Endodermal cell (in vitro differentiated cells): Measurements from ENCODE around the gene FLYWCH2. TPM values are rescaled to one million over a fixed set of nuclear protein-coding genes. Genes with fewer than 3 reads are reported as not detected.
A peak's percentile ranks its signal among the peaks of the same experiment; 100 is the strongest.

Experiments used
- DNase-seq: peaks from one replicate; pipeline ENCODE4 v3.0.0-alpha.2; 2017
- H3K27ac ChIP-seq: 2 replicates; pipeline ENCODE4 v1.5.1; 2013; ENCODE audit warnings: mild to moderate bottlenecking, low read depth, low read length, moderate library complexity
- H3K27me3 ChIP-seq: 2 replicates; pipeline ENCODE4 v1.6.1; 2013; ENCODE audit warnings: mild to moderate bottlenecking, low read length, moderate library complexity; ENCODE audit not compliant: insufficient read depth, control insufficient read depth, poor library complexity, severe bottlenecking
- H3K36me3 ChIP-seq: 2 replicates; pipeline ENCODE4 v1.7.0; 2013; ENCODE audit warnings: mild to moderate bottlenecking, low read length, moderate library complexity; ENCODE audit not compliant: control insufficient read depth, insufficient read depth
- H3K4me1 ChIP-seq: one replicate; pipeline ENCODE4 v1.7.0; 2013; ENCODE audit warnings: low read length; ENCODE audit not compliant: control insufficient read depth, insufficient read depth
- H3K4me3 ChIP-seq: 2 replicates; pipeline ENCODE4 v1.5.1; 2013; ENCODE audit warnings: mild to moderate bottlenecking, low read length, moderate library complexity
- H3K9ac ChIP-seq: 2 replicates; pipeline ENCODE4 v1.6.1; 2013; ENCODE audit warnings: mild to moderate bottlenecking, low read length, moderate library complexity; ENCODE audit not compliant: poor library complexity, severe bottlenecking; ENCODE audit errors: extremely low read depth
- H3K9me3 ChIP-seq: 2 replicates; pipeline ENCODE4 v1.6.1; 2013; ENCODE audit warnings: mild to moderate bottlenecking, low read length, moderate library complexity; ENCODE audit not compliant: control insufficient read depth
- H3K27ac Mint-ChIP-seq: 2 replicates; pipeline ENCODE4 v1.8.0; 2020; ENCODE audit warnings: mixed read lengths
- H3K27me3 Mint-ChIP-seq: 2 replicates; pipeline ENCODE4 v1.8.0; 2021; ENCODE audit warnings: mild to moderate bottlenecking, mixed read lengths; ENCODE audit not compliant: insufficient read depth
- H3K36me3 Mint-ChIP-seq: 2 replicates; pipeline ENCODE4 v1.8.0; 2020; ENCODE audit warnings: low read depth, mixed read lengths
- H3K4me1 Mint-ChIP-seq: 2 replicates; pipeline ENCODE4 v1.8.0; 2020; ENCODE audit warnings: mixed read lengths
- H3K4me3 Mint-ChIP-seq: 2 replicates; pipeline ENCODE4 v1.8.0; 2020; ENCODE audit warnings: mild to moderate bottlenecking, moderate library complexity, mixed read lengths
- H3K9me3 Mint-ChIP-seq: 2 replicates; pipeline ENCODE4 v1.8.0; 2020; ENCODE audit warnings: mild to moderate bottlenecking, mixed read lengths
- WGBS, 2 experiments: methylation state at CpG; one replicate each; pipeline versions ENCODE4 v1.1.5 to v1.1.7; 2013; ENCODE audit warnings: missing lambda C conversion rate in 2 of 2, mixed read lengths in 1 of 2; ENCODE audit not compliant: insufficient coverage in 1 of 2, insufficient read length in 1 of 2; 5-methylcytosine and 5-hydroxymethylcytosine counted together
- total RNA-seq, 2 donors: library from RNA; stranded (reverse); fragmentation: NEBNext Ultra II Directional in 1 of 2; extraction: Animal tissue kit (Norgen Biotek cat#: 25700) in 1 of 2; gene quantifications; 2 replicates in 1 of 2; 3 replicates in 1 of 2; pipeline ENCODE4 v1.2.1, GENCODE V29; 2021
- TF ChIP-seq, protein P1 (sequence below): fragments of 200-600 bp; sonication (generic); conservative IDR thresholded peaks from 2 replicates; pipeline ENCODE4 v1.5.0; 2021; ENCODE audit warnings: antibody characterized with exemption, mild to moderate bottlenecking

FLYWCH2 gene
- total RNA-seq, 2 donors from 2014 or later: 30.9 to 35.5 TPM

DNA sequence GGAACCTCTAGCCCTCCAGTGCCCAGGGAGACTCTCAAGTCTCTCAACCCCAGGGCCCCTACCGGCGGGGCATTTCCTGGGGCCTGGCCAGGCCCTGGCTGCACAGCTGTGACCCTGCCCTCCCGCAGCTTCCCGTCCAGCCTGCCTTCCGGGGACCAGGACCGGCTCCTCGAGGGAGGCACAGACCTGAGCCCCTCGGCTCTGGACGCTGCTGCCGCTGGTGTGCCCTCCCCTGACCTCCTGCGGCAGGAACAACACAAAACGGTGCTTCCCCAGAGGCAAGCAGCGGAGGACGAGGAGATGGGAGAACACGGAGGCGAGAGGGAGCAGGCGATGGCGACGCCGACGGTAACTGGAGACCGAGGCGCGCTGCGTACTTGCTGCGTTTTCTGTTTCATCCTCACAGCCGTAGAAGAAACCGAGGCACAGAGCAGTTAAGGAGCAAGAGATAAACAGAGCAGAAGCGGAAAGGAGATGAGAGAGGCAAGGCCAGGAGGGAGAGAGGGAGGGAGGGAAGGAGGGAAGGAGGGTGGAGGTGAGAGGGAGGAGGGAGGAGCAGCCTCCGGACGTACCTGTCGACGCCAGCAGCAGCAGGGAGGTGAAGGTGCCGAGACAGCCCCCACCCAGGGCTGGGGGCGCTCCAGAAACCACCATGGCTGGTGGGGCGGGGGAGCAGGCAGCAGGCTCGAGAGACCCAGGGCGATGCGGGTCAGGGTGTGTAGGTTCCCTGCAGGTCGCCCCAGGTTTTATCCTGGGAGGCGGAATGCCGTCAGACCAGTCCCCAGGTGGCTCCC lies 25.4 kb upstream of the FLYWCH2 start, which contains the start of gene PRSS22:
PRSS22 (minus strand) TSS at position 720 of the 794 bp plus-strand sequence; CDS start at position 654, 66 bp downstream.
- Mint-ChIP-seq H3K4me1 (peaks cover 2% of the 10 kb centered on the region), H3K27me3 (peaks cover 33% of the 10 kb centered on the region), H3K27ac (no peak within 1 kb of the TSS), H3K9me3 (peaks cover 20% of the 10 kb centered on the region), H3K4me3 (peak within 1 kb of the TSS; percentile 48), H3K36me3 (peaks cover 3% of the 10 kb centered on the region)
- Histone ChIP-seq H3K9me3 (peaks cover 18% of the 10 kb centered on the region), H3K9ac (no peak within 1 kb of the TSS), H3K36me3 (no peaks in the 10 kb centered on the region), H3K27me3 (peaks cover 26% of the 10 kb centered on the region), H3K4me1 (no peaks in the 10 kb centered on the region), H3K4me3 (no peak within 1 kb of the TSS), H3K27ac (no peak within 1 kb of the TSS)
- TF ChIP-seq, protein P1, sequence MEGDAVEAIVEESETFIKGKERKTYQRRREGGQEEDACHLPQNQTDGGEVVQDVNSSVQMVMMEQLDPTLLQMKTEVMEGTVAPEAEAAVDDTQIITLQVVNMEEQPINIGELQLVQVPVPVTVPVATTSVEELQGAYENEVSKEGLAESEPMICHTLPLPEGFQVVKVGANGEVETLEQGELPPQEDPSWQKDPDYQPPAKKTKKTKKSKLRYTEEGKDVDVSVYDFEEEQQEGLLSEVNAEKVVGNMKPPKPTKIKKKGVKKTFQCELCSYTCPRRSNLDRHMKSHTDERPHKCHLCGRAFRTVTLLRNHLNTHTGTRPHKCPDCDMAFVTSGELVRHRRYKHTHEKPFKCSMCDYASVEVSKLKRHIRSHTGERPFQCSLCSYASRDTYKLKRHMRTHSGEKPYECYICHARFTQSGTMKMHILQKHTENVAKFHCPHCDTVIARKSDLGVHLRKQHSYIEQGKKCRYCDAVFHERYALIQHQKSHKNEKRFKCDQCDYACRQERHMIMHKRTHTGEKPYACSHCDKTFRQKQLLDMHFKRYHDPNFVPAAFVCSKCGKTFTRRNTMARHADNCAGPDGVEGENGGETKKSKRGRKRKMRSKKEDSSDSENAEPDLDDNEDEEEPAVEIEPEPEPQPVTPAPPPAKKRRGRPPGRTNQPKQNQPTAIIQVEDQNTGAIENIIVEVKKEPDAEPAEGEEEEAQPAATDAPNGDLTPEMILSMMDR: no peak
- 14 to 24% methylated on average over 25 to 42 of the region's 42 CpGs for WGBS, 2 experiments
- DNase-seq: peak; percentile 85

DNA sequence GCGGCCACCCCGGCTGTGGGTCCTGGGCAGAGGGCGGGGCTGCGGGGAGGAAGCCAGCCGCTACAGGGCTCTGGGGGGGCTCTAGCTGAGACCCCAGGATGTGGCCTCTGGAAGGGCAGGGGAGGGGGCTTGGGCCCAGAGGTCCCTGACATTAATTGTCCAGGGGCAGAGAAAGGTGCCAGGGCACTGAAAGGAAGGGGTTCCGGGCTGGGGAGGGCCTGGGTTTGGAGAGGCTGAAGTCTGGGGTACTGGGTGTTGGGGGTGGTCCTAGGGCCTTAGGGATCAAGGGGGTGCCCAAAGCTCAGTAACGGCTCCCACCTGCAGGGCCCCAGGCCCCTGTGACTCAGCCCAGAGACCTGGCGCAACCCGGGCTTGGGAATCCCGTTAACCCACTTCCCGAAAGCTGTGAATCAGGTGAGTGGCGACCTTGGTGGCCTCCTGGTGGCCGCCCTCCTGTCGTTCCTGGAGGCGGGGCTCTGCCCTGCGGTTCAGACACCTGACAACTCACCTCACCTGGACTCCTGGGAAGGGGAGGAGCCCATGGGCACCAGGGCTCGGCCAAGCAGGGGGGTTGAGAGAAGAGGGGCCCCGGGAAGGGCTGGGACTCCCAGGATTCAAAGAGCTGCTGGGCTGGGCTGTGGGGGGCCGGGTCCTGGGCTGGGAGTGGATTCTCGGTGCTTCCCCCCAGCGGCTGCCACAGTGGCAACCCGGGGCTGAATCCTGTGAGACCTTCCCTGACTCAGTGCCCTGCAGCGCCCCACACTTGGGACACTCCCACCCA lies 24.6 kb upstream of the FLYWCH2 start:
- peaks cover 33% of the 10 kb centered on the region for H3K27me3 Mint-ChIP-seq
- H3K9ac ChIP-seq: no peak overlapping the region
- peak overlapping the region; percentile 48 for H3K4me3 Mint-ChIP-seq
- no peak overlapping the region for H3K27ac ChIP-seq
- H3K36me3 Mint-ChIP-seq: peaks cover 3% of the 10 kb centered on the region
- TF ChIP-seq, protein P1: peak; percentile 52
- H3K9me3 Mint-ChIP-seq: peaks cover 19% of the 10 kb centered on the region
- peaks cover 18% of the 10 kb centered on the region for H3K9me3 ChIP-seq
- peaks cover 2% of the 10 kb centered on the region for H3K4me1 Mint-ChIP-seq
- no peak overlapping the region for H3K27ac Mint-ChIP-seq
- no peak overlapping the region for H3K4me3 ChIP-seq
- no peaks in the 10 kb centered on the region for H3K4me1 ChIP-seq
- peak; percentile 90 for DNase-seq
- H3K36me3 ChIP-seq: no peaks in the 10 kb centered on the region
- 31 to 42% methylated on average over 9 to 23 of the region's 23 CpGs for WGBS, 2 experiments
- peaks cover 28% of the 10 kb centered on the region for H3K27me3 ChIP-seq

DNA sequence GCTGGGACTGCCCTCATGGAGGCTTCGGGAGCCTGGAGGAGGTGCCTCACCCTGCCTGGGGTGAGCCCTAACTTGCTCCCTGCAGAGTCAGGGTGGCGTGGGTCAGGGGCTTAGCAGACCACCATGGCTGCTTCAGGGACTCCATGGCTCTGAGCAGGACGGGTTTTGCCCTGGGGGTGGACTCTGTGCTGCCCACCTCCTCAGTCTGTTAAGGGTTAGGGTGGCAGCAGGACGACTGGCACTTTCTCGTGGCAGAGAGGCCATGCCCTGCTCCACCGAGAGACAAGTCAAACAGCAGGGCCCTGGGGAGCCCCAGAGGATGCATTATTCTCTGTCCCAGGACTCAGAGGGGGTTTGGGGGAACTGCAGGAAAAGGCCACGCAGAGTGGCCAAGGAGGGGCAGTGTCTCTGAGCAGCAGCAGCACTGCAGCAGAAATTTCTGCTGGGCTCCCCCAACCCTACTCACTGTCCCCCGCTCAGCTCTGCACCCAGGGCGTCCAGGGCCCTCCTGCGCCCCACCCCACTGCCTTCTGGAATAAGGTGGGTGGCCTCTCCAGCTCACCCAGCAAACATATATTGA lies 23.2 kb upstream of the FLYWCH2 start:
- no peak overlapping the region for H3K4me3 ChIP-seq
- H3K27ac ChIP-seq: no peak overlapping the region
- WGBS, 2 experiments: 74 to 90% methylated on average over 2 to 10 of the region's 10 CpGs
- H3K27me3 Mint-ChIP-seq: peaks cover 43% of the 10 kb centered on the region
- no peak overlapping the region for H3K4me3 Mint-ChIP-seq
- peaks cover 42% of the 10 kb centered on the region for H3K27me3 ChIP-seq
- peaks cover 2% of the 10 kb centered on the region for H3K4me1 Mint-ChIP-seq
- H3K4me1 ChIP-seq: no peaks in the 10 kb centered on the region
- no peaks in the 10 kb centered on the region for H3K36me3 ChIP-seq
- H3K9me3 ChIP-seq: peaks cover 9% of the 10 kb centered on the region
- H3K36me3 Mint-ChIP-seq: no peaks in the 10 kb centered on the region
- TF ChIP-seq, protein P1: no peak
- peaks cover 12% of the 10 kb centered on the region for H3K9me3 Mint-ChIP-seq
- no peak for DNase-seq
- H3K9ac ChIP-seq: no peak overlapping the region
- H3K27ac Mint-ChIP-seq: no peak overlapping the region
